HS-27A (cell line): ENCODE results near the gene CCDC15.
"Not testable (repeated sequence)": the region's sequence is repeated elsewhere in the genome, so short reads cannot be mapped to it uniquely, and the experiment has no call there.

Source experiments
- DNase-seq: peaks from one replicate; pipeline ENCODE4 v3.0.0-alpha.2; 2012; ENCODE audit warnings: low read depth, missing footprints

CCDC15 gene

GRCh38 chr11:125082040-125082439, 128.0 kb downstream of the CCDC15 start:
- DNase-seq: no peak

GRCh38 chr11:125082611-125083311, 128.8 kb downstream of the CCDC15 start:
- peak; percentile 39 for DNase-seq

GRCh38 chr11:125083312-125084056, 129.5 kb downstream of the CCDC15 start:
- no peak for DNase-seq

GRCh38 chr11:125084057-125084416, 130.0 kb downstream of the CCDC15 start:
- no peak for DNase-seq

GRCh38 chr11:125084761-125085231, 130.8 kb downstream of the CCDC15 start:
- DNase-seq: no peak

- DNase-seq: no peak
Observed at GRCh38 chr11:125085301-125086081, 131.5 kb downstream of the CCDC15 start.

GRCh38 chr11:125086633-125087296, 132.8 kb downstream of the CCDC15 start:
- no peak for DNase-seq

- DNase-seq: no peak
Observed at GRCh38 chr11:125088123-125088522, 134.1 kb downstream of the CCDC15 start.

- no peak for DNase-seq
Observed at GRCh38 chr11:125088576-125089455, 134.8 kb downstream of the CCDC15 start.

- not testable (repeated sequence) for DNase-seq
Observed at GRCh38 chr11:125089481-125089880, 135.5 kb downstream of the CCDC15 start.

GRCh38 chr11:125090151-125090550, 136.1 kb downstream of the CCDC15 start:
- DNase-seq: not testable (repeated sequence)

- DNase-seq: no peak
Observed at GRCh38 chr11:125090816-125091215, 136.8 kb downstream of the CCDC15 start.
